HG02798 (cell line): Measurements from ENCODE around the gene CYP21A2.
"Not testable (repeated sequence)": the region's sequence is repeated elsewhere in the genome, so short reads cannot be mapped to it uniquely, and the experiment has no call there.

Experiments
- ATAC-seq: cut with Tn5 transposase; IDR thresholded peaks from one replicate; pipeline ENCODE4 v1.9.1; 2021; ENCODE audit warnings: mild to moderate bottlenecking; ENCODE audit not compliant: unreplicated experiment, poor library complexity

Gene CYP21A2

DNA sequence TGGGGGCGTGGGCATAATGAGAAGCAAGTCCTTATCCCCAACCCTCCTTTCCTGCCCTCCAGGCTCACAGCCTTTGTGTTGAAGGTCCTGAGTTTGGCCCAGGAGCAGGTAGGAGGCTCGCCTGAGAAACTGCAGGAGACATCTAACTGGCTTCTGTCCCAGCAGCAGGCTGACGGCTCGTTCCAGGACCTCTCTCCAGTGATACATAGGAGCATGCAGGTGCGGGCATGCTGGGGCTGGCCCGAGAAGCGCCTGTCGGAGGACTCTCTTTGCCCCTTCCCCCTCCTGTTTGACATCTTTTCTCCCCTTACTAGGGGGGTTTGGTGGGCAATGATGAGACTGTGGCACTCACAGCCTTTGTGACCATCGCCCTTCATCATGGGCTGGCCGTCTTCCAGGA lies 9.6 kb upstream of the CYP21A2 start:
- not testable (repeated sequence) for ATAC-seq

DNA sequence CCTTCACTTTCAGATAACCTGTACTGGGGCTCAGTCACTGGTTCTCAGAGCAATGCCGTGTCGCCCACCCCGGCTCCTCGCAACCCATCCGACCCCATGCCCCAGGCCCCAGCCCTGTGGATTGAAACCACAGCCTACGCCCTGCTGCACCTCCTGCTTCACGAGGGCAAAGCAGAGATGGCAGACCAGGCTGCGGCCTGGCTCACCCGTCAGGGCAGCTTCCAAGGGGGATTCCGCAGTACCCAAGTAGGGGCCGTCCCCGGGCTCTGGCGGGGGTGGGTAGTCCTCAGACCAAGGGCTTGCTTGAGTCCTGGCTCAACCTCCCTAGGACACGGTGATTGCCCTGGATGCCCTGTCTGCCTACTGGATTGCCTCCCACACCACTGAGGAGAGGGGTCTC lies 8.7 kb upstream of the CYP21A2 start:
- ATAC-seq, result not testable (repeated sequence)

DNA sequence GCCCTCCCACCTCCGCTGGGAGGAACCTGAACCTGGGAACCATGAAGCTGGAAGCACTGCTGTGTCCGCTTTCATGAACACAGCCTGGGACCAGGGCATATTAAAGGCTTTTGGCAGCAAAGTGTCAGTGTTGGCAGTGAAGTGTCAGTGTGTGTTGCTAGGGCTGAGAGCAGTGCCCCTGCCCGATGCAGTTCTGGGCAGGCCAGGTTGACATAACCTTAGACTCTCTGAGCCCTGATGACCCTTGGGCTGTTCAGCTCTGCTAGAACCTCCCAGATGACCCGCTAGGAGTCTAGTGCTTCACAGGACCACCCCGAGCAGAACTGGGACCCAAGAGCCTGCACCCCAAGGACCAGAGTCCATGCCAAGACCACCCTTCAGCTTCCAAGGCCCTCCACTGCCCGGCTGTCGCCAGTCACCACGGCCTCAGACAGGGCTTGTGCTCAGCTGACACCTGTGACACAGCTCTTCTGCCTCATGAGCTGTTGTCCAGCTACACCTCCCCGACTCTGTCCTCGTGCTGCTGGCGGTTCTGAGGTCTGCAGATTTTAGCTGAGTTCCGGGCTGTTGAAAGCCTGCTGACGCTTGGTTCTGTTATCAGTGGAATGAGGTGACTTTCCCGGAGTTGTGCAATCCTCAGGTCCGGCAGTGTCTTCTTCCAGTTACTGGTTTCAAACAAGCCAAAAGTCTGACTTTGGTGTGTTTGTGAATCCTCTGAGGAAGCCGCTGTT lies 2.8 kb upstream of the CYP21A2 start:
- not testable (repeated sequence) for ATAC-seq

DNA sequence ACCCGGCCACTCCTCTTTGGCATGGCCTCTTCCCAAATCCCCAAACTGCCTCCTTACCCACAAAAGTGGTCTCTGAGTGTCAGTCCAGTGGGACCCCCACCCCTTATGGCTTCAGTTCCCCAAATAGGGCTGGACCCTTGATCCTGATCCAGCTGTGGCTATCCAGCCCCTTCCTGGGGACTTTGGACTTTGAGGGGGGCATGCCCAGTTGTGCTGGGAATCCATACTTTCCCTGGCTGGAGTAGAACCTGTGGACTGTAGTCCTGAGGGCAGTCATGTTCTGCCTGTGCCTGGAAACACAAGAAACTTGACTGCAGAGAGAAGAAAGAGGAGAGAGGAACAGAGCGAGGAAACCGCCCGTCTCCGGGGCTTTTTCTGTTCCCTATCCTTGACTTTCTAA lies 1.1 kb upstream of the CYP21A2 start:
- ATAC-seq, result not testable (repeated sequence)

DNA sequence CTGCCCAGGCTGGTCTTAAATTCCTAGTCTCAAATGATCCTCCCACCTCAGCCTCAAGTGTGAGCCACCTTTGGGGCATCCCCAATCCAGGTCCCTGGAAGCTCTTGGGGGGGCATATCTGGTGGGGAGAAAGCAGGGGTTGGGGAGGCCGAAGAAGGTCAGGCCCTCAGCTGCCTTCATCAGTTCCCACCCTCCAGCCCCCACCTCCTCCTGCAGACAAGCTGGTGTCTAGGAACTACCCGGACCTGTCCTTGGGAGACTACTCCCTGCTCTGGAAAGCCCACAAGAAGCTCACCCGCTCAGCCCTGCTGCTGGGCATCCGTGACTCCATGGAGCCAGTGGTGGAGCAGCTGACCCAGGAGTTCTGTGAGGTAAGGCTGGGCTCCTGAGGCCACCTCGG lies 663 bp downstream of the CYP21A2 start:
- ATAC-seq, result not testable (repeated sequence)

DNA sequence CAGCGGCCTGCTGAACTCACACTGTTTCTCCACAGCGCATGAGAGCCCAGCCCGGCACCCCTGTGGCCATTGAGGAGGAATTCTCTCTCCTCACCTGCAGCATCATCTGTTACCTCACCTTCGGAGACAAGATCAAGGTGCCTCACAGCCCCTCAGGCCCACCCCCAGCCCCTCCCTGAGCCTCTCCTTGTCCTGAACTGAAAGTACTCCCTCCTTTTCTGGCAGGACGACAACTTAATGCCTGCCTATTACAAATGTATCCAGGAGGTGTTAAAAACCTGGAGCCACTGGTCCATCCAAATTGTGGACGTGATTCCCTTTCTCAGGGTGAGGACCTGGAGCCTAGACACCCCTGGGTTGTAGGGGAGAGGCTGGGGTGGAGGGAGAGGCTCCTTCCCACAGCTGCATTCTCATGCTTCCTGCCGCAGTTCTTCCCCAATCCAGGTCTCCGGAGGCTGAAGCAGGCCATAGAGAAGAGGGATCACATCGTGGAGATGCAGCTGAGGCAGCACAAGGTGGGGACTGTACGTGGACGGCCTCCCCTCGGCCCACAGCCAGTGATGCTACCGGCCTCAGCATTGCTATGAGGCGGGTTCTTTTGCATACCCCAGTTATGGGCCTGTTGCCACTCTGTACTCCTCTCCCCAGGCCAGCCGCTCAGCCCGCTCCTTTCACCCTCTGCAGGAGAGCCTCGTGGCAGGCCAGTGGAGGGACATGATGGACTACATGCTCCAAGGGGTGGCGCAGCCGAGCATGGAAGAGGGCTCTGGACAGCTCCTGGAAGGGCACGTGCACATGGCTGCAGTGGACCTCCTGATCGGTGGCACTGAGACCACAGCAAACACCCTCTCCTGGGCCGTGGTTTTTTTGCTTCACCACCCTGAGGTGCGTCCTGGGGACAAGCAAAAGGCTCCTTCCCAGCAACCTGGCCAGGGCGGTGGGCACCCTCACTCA lies 1.4 kb downstream of the CYP21A2 start:
- not testable (repeated sequence) for ATAC-seq

DNA sequence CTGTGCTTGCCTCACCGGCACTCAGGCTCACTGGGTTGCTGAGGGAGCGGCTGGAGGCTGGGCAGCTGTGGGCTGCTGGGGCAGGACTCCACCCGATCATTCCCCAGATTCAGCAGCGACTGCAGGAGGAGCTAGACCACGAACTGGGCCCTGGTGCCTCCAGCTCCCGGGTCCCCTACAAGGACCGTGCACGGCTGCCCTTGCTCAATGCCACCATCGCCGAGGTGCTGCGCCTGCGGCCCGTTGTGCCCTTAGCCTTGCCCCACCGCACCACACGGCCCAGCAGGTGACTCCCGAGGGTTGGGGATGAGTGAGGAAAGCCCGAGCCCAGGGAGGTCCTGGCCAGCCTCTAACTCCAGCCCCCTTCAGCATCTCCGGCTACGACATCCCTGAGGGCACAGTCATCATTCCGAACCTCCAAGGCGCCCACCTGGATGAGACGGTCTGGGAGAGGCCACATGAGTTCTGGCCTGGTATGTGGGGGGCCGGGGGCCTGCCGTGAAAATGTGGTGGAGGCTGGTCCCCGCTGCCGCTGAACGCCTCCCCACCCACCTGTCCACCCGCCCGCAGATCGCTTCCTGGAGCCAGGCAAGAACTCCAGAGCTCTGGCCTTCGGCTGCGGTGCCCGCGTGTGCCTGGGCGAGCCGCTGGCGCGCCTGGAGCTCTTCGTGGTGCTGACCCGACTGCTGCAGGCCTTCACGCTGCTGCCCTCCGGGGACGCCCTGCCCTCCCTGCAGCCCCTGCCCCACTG lies 2.3 kb downstream of the CYP21A2 start:
- not testable (repeated sequence) for ATAC-seq

DNA sequence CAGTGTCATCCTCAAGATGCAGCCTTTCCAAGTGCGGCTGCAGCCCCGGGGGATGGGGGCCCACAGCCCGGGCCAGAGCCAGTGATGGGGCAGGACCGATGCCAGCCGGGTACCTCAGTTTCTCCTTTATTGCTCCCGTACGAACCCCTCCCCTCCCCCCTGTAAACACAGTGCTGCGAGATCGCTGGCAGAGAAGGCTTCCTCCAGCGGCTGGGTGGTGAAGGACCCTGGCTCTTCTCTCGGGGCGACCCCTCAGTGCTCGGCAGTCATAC lies 2.8 kb downstream of the CYP21A2 start:
- ATAC-seq, result not testable (repeated sequence)

DNA sequence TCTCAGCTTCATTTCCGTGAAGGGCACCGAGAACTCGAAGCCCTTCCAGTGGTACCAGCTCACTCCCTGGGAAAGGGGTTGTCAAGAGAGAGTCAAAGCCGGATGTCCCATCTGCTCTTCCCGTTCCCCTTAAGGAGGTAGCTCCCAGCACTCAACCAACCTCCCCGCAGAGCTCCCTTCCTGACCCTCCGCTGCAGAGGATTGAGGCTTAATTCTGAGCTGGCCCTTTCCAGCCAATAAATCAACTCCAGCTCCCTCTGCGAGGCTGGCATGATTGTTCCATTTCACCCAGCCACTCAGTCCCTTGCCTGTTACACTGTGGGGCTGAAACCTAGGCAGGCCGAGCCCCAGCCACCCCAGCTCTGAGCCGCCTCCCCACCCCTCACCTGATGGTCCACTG lies 3.2 kb downstream of the CYP21A2 start:
- not testable (repeated sequence) for ATAC-seq

DNA sequence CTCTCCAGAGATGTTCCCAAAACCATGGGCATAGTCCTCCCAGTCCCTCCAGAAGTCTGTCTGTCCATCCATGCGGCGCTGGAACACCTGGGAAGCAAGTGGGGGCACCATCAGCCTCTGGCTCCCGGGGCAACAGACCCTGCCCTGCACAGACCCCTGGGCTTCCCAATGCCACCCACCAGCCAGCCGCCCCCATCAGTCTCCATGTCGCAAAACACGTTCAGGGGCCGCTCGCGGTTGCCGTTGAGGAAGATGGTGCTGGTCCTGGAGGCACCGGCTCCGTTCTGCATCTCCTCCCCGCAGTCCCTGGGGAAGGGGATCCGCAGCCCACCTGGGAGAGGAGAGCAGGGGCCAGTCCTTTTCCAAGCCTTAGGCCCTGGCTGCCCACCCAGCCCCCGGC lies 4.1 kb downstream of the CYP21A2 start:
- not testable (repeated sequence) for ATAC-seq

DNA sequence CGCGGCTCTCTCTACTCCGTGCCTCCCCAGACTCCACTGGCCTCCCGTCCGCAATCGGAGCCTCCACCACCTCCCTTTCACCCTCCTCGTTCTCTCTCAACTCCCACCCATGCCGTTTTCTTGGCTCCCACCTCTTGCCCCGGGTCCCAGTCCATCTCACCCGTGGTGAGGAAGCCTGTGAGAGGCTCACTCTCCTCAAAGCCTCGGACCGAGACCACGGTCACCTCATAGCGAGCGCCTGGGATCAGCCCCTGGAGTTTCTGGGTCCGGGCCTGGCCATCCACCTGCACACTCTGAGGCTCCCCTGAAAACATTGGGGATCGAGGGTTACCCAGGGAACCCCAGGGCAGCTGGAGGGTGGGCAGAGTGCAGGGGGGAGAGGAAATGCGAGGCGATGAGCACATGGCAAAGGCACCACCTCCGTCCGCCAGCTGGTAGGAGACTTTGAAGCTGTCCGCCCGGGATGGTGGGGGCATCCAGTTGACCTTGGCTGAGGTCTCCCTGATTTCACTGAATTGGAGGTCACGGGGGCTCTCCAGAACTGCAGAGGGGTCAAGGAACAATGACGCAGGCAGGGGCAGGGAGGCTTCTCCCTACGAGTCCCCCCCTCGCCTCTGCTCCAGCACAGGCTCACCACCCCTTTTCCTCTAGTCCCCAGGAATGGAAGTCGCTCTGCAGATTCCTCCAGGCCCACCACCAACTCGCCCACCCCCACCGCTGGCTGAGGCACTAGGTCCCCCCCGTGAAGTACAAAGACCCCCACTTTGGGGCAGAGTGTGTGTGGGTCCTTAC lies 5.6 kb downstream of the CYP21A2 start:
- ATAC-seq, result not testable (repeated sequence)

DNA sequence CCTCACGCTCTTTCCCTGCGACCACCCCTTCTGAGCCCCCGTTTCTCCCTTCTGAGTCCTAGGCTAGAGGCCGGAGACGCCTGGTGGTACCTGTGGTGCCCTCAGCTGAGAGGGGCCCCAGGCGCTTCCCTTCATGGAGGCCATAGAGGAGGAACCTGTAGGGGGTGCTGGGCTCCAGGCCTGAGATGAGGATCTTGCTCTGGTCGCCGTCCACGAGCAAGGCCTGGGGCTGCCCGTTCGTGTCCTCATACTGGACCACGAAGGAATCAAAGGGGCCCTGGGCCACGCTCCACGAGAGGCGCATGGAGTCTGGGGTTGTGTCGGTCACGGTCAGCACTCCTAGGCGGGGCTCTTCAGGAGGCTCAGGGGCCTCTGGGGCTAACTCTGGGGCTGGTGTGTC lies 6.7 kb downstream of the CYP21A2 start:
- ATAC-seq, result not testable (repeated sequence)

DNA sequence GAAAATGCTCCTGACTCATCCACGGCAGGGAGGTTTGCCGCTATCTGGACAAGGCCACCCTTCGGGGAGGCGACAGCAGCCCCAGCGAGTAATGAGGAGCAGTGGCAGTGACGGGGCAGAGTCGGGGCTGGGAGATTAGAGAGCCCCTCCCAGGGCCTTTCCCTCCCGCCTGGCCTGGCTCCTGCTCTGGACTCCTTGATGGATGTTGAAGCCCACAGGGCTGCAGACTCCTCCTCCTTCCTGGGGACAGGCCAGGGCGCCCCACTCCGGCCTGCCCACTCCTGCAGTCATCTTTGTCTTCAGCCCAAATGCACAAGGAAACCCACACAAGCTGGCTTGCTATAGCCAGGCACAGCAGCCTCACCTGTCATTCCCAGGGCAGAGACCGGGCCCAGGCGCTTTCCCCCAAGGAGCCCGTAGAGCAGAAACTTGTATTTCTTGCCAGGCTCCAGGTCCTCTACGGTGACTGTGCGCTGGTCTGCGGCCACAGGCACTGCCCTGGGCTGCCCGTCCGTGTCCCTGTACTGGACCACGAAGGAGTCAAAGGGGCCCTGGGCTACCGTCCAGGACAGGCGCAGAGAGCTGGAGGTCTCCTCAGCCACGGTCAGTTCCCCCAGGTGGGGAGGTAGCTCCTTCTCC lies 7.7 kb downstream of the CYP21A2 start:
- ATAC-seq, result no peak

DNA sequence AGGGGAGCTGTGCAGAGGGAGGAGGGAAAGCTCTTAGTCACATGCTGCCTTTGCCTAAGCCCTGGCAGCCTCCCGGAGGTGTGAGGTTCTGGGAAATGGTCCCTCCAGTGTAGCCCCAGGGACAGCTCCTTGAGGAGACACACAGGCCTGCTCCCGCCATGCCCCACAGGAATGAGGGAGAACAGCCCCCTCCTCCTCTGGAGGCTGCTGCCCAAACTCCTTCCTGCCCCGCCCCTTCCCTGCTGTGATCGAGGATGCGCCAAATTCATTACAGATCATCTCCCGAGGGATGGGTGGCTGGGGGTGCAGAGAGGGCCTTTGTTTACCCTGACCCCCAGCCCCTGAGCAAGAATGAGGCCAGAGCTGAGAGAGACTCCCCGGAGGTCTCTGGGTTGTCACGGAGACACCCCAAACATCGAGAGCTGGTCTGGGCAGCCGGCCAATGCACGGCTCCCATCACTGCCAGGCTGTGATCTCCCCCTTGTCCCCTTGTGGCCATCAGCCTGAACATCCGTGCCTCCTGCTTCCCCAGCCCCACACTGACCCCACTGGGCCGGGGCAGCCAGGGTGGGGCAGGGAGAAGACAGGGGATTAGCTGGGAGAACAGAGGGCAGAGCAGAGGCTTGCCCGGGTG lies 8.4 kb downstream of the CYP21A2 start:
- ATAC-seq, result no peak

DNA sequence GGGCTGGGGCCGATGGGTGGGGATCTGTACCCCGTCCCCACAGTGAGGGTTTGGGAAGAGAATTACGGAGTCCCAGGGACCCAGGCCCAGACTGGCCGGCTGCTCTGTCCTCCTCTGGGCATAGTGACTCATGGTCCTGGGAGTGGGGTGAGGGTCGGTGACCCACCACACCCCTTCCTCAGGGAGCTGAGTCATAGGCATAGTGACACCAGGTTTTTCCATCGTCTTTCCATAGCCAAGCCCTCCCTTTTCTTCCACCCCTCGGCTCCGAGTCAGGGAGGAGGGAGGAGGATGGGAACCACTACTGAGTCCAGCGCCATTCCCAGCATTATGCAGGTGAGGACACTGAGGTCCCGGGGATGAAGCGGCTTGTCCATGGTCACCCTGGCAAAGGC lies 8.9 kb downstream of the CYP21A2 start:
- ATAC-seq, result no peak

DNA sequence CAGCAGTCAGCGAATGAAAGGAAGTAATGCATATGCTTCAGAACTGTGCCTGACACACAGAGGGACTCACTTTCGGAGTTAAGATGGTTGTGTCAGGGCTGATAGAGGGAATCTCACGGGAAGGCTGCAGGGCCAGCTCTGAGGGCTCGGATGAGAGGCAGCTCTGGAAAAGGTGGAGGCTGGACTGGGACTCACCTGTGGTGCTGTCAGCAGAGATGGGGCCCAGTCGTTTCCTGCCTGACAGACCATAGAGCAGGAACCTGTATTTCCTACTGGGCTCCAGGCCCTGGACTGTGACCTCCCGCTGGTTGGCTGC lies 9.3 kb downstream of the CYP21A2 start:
- ATAC-seq, result no peak

DNA sequence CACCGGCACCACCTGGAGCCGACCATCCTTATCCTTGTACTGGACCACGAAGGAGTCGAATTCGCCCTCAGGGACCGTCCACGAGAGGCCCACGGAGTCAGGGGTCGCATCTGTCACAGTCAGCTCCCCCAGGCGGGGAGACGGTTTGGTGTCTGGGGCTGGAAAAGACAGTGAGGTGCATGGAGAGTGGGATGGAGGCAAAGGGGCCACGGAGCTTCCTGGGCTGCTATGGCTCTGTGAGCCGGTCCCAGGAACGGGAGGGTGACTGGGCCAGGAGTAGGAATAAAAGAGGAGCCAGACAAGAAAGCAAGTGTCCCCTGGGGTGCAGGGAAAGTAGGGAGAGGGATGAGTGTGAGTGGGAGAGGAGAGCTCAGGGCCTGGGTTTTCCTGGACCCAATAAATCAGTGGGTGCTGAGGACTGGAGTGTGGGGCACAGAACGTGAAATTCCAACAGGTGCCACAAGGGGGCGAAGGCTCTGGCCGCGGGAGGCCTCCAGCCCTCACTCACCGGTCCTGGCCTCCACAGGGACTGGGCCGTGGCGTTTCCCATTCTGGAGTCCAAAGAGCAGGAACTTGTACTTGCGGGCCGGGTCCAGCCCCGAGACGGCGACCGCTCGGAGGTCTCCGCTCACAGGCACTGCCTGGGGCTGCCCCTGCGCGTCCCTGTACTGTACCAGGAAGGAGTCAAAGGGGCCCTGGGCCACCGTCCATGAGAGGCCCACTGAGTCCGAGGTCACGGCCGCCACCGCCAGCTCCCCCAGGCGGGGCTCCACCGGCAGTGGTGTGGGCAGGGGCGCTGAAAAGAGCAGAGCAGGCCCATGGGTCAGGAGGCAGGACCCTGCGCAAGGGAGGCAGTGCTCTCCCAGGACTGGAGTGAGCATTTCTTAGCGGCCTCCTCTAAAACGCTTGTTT lies 9.9 kb downstream of the CYP21A2 start:
- peak; percentile 49 for ATAC-seq

DNA sequence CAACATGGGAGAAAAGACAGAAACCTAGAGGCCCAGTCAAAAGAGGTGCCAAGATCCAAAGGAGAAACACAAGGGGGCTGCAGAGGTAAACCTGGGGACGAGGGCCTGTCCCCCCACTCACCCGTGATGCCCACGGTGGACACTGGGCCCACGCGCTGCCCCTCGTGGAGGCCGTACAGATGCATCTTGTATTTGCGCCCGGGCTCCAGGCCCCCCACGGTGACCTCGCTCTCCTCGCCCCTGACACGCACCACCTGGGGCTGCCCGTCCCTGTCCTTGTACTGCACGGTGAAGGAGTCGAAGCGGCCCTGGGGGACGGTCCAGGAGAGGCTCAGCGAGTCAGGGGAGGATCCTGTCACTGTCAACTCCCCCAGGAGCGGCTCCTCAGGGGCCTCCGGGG lies 10.9 kb downstream of the CYP21A2 start:
- not testable (repeated sequence) for ATAC-seq
